SU-DHL-6 (cell line): Measurements from ENCODE around the gene XYLT1.

Source experiments
- H2AFZ ChIP-seq: fragments of 200-600 bp; sonication (generic); 2 replicates; pipeline ENCODE4 v1.6.1; 2014; ENCODE audit warnings: low read depth, mild to moderate bottlenecking, moderate library complexity, mixed read lengths, antibody characterized with exemption, low read length; ENCODE audit not compliant: severe bottlenecking
- H3F3A ChIP-seq: fragments of 200-600 bp; shearing (Covaris generic); 2 replicates; pipeline ENCODE4 v1.6.0; 2016; ENCODE audit warnings: antibody characterized with exemption, mild to moderate bottlenecking; ENCODE audit not compliant: insufficient read depth
- H3K27ac ChIP-seq: fragments of 200-600 bp; sonication (generic); 2 replicates; pipeline ENCODE4 v1.5.1; 2016; ENCODE audit warnings: low read depth, mild to moderate bottlenecking, low read length, moderate library complexity, mixed read lengths
- H3K27me3 ChIP-seq: fragments of 200-600 bp; sonication (generic), shearing (Covaris generic); 2 replicates; pipeline ENCODE4 v1.6.0; 2014; ENCODE audit warnings: mild to moderate bottlenecking, low read length
- H3K36me3 ChIP-seq: fragments of 200-600 bp; sonication (generic); 2 replicates; pipeline ENCODE4 v1.6.1; 2014; ENCODE audit warnings: mild to moderate bottlenecking, low read length, mixed read lengths
- H3K4me2 ChIP-seq: fragments of 300-600, 200-600 bp; shearing (Covaris generic), sonication (generic); 2 replicates; pipeline ENCODE4 v1.6.0; 2014; ENCODE audit warnings: low read length, low read depth, mild to moderate bottlenecking; ENCODE audit not compliant: poor library complexity, severe bottlenecking
- H3K4me3 ChIP-seq: fragments of 200-600 bp; sonication (generic); 2 replicates; pipeline ENCODE4 v1.5.1; 2014; ENCODE audit warnings: antibody characterized with exemption, low read length, mild to moderate bottlenecking, mixed read lengths; ENCODE audit not compliant: insufficient read depth, poor library complexity, severe bottlenecking
- H3K79me2 ChIP-seq: fragments of 200-600 bp; sonication (generic); 2 replicates; pipeline ENCODE4 v1.6.1; 2014; ENCODE audit warnings: mild to moderate bottlenecking, low read length, moderate library complexity; ENCODE audit not compliant: insufficient read depth
- H3K9ac ChIP-seq: fragments of 200-600 bp; sonication (generic); 2 replicates; pipeline ENCODE4 v1.7.0; 2014; ENCODE audit warnings: mild to moderate bottlenecking, low read length
- H3K9me2 ChIP-seq: fragments of 200-600 bp; sonication (generic); replicated peaks from 2 replicates; pipeline ENCODE4 v1.6.1; 2014; ENCODE audit warnings: low read length; ENCODE audit not compliant: insufficient read depth
- H3K9me3 ChIP-seq: fragments of 200-600 bp; sonication (generic); 2 replicates; pipeline ENCODE4 v1.6.1; 2014; ENCODE audit warnings: low read length, mixed read lengths; ENCODE audit not compliant: insufficient read depth
- H4K20me1 ChIP-seq: fragments of 200-600 bp; sonication (generic); 2 replicates; pipeline ENCODE4 v1.6.1; 2014; ENCODE audit warnings: low read depth, mild to moderate bottlenecking, antibody characterized with exemption, low read length, moderate library complexity, mixed read lengths
- EZH2phosphoT487 ChIP-seq: fragments of 200-600 bp; sonication (generic), shearing (Covaris generic); conservative IDR thresholded peaks from 2 replicates; pipeline ENCODE4 v1.6.1; 2018; ENCODE audit warnings: mild to moderate bottlenecking, antibody characterized with exemption, low read length, moderate library complexity, mixed read lengths
- TF ChIP-seq, protein P1 (sequence below): fragments of 200-600 bp; sonication (generic); IDR thresholded peaks from one replicate; pipeline ENCODE4 v1.5.1; 2017; ENCODE audit warnings: antibody characterized with exemption, mild to moderate bottlenecking, low read length, moderate library complexity; ENCODE audit not compliant: insufficient read depth, poor library complexity, severe bottlenecking

The XYLT1 gene

GRCh38 chr16:17076818-17077498 lies 393.8 kb downstream of the XYLT1 start:
- H3K4me3 ChIP-seq, result no peak overlapping the region
- H3K9me2 ChIP-seq, result no peaks in the 10 kb centered on the region
- no peaks in the 10 kb centered on the region for H3K9me3 ChIP-seq
- no peak overlapping the region for H2AFZ ChIP-seq
- no peak overlapping the region for H3K9ac ChIP-seq
- no peaks in the 10 kb centered on the region for H3K36me3 ChIP-seq
- no peaks in the 10 kb centered on the region for H3F3A ChIP-seq
- H3K27ac ChIP-seq, result no peak overlapping the region
- no peaks in the 10 kb centered on the region for H3K79me2 ChIP-seq
- H3K27me3 ChIP-seq, result no peaks in the 10 kb centered on the region
- no peak overlapping the region for H3K4me2 ChIP-seq
- H4K20me1 ChIP-seq, result no peaks in the 10 kb centered on the region
- TF ChIP-seq, protein P1, sequence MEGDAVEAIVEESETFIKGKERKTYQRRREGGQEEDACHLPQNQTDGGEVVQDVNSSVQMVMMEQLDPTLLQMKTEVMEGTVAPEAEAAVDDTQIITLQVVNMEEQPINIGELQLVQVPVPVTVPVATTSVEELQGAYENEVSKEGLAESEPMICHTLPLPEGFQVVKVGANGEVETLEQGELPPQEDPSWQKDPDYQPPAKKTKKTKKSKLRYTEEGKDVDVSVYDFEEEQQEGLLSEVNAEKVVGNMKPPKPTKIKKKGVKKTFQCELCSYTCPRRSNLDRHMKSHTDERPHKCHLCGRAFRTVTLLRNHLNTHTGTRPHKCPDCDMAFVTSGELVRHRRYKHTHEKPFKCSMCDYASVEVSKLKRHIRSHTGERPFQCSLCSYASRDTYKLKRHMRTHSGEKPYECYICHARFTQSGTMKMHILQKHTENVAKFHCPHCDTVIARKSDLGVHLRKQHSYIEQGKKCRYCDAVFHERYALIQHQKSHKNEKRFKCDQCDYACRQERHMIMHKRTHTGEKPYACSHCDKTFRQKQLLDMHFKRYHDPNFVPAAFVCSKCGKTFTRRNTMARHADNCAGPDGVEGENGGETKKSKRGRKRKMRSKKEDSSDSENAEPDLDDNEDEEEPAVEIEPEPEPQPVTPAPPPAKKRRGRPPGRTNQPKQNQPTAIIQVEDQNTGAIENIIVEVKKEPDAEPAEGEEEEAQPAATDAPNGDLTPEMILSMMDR, result no peak
- TF ChIP-seq EZH2phosphoT487, result no peak

- H3K79me2 ChIP-seq, result no peaks in the 10 kb centered on the region
- H4K20me1 ChIP-seq, result no peaks in the 10 kb centered on the region
- H3K4me3 ChIP-seq, result no peak overlapping the region
- no peaks in the 10 kb centered on the region for H3K27me3 ChIP-seq
- H3K4me2 ChIP-seq, result no peak overlapping the region
- no peaks in the 10 kb centered on the region for H3K9me3 ChIP-seq
- H3F3A ChIP-seq, result no peaks in the 10 kb centered on the region
- TF ChIP-seq EZH2phosphoT487, result no peak
- TF ChIP-seq, protein P1, result no peak
- no peak overlapping the region for H2AFZ ChIP-seq
- H3K36me3 ChIP-seq, result no peaks in the 10 kb centered on the region
- H3K27ac ChIP-seq, result no peak overlapping the region
- H3K9ac ChIP-seq, result no peak overlapping the region
- H3K9me2 ChIP-seq, result no peaks in the 10 kb centered on the region
Measured at GRCh38 chr16:17076092-17076754, 394.5 kb downstream of the XYLT1 start.

GRCh38 chr16:17072104-17072503 lies 398.7 kb downstream of the XYLT1 start:
- Histone ChIP-seq H3K27me3 (no peaks in the 10 kb centered on the region), H3K79me2 (no peaks in the 10 kb centered on the region), H3K9me3 (no peaks in the 10 kb centered on the region), H3K27ac (no peak overlapping the region), H3K9me2 (no peaks in the 10 kb centered on the region), H3K9ac (no peak overlapping the region), H3F3A (no peaks in the 10 kb centered on the region), H3K4me3 (no peak overlapping the region), H3K36me3 (no peaks in the 10 kb centered on the region), H3K4me2 (no peak overlapping the region), H2AFZ (no peak overlapping the region), H4K20me1 (no peaks in the 10 kb centered on the region)
- TF ChIP-seq EZH2phosphoT487, result no peak
- TF ChIP-seq, protein P1, result no peak
